Islet precursor cell (in vitro differentiated cells): ENCODE results near the gene TRDN.
"Not testable (repeated sequence)": the region's sequence is repeated elsewhere in the genome, so short reads cannot be mapped to it uniquely, and the experiment has no call there.

Source experiments
- DNase-seq: peaks from one replicate; pipeline ENCODE4 v3.0.0-alpha.2; 2018

Gene TRDN

DNA sequence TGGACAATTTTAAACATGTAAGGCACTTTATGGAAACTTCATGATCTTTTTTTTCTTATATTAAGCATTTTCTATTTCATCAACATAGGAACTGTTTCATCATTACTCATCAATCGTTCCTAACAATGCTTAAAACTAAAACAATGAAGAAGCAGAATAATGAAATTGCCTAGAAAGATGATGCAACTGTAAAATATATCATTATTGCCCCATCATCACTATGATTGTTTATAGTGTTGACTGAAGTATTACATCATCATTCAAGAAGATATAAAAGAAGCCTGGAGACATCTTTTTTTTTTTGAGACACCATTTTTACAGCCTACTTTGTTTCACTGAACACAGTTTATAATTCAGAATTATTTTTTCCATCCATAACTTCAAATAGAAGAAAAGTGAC is 147.2 kb downstream of the TRDN start:
- no peak for DNase-seq

DNA sequence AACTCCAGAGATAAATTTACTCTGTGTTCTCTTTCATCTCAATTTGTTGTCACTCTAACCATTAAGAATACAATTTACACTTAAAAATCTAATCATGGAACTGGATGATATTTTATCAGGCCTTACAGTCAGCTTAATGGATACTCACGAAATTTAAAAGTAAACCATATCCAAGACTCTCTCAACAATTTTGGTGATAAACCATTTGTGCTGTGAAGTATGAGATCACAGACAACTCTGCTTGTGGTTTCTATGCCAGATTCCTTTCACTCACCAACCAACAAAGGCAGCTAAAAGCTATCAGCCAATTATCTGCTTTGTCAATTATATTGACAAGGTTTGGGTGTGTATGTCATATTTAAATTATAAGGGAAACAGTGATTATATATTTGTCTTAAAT is 155.8 kb downstream of the TRDN start:
- no peak for DNase-seq

DNA sequence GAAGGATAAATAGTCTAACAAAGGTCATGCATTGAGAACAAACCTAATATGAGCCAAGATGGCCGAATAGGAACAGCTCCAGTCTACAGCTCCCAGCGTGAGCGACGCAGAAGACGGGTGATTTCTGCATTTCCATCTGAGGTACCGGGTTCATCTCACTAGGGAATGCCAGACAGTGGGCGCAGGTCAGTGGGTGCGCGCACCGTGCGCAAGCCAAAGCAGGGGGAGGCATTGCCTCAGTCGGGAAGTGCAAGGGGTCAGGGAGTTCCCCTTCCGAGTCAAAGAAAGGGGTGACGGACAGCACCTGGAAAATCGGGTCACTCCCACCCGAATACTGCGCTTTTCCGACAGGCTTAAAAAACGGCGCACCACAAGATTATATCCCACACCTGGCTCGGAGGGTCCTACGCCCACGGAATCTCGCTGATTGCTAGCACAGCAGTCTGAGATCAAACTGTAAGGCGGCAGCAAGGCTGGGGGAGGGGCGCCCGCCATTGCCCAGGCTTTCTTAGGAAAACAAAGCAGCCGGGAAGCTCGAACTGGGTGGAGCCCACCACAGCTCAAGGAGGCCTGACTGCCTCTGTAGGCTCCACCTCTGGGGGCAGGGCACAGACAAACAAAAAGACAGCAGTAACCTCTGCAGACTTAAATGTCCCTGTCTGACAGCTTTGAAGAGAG is 164.6 kb downstream of the TRDN start:
- DNase-seq: not testable (repeated sequence)

DNA sequence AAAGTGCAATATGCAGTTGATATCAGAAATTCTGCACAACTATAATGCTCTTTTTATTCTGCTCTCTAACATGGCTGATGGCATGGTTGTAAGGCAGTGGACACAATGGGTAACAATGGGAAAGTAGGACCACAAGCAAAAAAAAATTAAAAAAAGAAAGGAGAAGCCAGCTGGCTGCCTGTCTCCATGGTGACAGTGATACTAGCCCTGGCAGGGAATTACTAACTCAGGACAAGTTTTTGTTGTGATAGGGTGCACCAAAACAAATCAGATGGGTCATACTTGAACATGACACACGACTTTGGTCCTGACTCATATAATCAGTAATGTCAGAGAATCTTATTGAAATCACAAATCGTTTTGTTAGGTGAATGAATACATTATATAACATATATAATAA is 169.4 kb downstream of the TRDN start:
- no peak for DNase-seq

DNA sequence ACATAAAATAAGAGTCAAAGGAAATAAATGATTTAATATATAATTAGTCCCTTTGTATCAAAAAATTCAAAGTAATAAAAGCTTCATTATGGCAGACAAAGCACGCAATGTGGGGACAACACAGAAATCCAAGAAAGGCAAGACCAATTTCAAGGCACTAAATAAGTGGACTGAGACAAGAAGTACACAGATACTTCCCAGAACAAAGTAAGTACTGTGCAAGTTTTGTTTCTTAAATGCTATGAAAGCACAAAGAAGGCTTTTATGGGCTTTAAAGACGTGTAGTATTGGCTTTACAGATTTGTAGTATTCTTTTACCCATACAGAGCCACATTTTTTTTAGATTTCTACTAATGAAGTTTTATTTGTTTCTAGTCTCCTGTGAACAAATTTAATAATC is 174.6 kb downstream of the TRDN start:
- no peak for DNase-seq

DNA sequence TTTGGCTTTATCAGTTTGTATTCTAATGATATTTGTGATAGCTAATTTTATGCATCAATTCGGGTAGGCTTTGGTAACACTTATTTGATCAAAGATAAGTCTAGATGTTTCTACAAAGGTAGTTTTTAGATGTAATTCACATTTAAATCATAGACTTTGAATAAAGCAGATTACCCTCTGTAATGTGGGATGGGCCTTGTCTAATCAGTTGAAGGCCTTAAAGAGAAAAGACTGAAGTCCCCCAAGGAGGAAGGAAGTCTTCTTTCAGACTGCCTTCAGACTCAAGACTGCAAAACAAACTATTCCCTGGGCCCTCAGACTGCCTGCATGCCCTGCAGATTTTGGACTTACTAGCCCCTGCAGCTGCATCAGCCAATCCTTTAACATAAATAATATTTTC is 178.5 kb downstream of the TRDN start:
- no peak for DNase-seq

DNA sequence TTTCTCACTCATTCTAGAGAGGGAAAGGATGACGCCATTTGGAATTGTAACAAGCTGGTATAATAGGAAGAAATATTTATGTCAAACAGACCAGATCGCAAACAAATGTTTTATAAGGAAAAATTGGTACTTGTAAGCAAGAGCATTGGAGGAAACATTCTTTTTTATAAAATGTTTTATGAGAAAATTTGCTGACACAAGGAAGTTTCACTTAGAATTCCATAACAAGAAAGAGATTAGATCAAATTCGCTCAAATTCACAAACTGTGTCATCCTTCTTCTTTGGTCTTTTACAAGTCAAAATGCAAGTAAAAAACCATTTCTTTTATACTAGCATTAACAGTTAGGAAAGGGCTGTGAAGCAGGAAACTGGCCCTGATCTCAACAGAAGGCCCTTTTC is 179.9 kb downstream of the TRDN start:
- no peak for DNase-seq

DNA sequence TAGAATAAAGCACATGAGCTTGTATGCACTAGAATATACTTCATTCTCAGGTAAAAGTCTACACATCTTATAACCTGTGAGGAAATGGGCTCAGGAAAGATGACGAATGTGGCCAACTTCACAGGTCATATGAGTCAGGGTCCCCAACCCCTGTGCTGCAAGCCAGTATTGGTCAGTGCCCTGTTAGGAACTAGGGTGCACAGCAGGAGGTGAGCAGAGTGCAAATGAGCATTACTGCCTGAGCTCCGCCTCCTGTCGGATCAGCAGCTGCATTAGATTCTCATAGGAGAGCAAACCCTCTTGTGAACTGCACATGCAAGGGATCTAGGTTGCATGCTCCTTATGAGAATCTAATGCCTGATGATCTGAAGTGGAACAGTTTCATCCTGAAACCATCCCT is 182.3 kb downstream of the TRDN start:
- DNase-seq: no peak

DNA sequence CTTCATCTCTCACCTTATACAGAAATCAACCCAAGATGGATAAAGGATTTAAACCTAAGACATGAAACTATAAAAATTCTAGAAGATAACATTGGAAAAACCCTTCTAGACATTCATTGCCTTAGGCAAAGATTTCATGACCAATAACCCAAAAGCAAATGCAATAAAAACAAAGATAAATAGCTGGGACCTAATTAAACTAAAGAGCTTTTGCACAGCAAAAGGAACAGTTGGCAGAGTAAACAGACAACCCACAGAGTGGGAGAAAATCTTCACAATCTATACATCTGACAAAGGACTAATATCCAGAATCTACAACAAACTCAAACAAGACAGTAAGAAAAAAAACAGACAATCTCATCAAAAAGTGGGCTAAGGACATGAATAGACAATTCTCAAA is 183.7 kb downstream of the TRDN start:
- not testable (repeated sequence) for DNase-seq

DNA sequence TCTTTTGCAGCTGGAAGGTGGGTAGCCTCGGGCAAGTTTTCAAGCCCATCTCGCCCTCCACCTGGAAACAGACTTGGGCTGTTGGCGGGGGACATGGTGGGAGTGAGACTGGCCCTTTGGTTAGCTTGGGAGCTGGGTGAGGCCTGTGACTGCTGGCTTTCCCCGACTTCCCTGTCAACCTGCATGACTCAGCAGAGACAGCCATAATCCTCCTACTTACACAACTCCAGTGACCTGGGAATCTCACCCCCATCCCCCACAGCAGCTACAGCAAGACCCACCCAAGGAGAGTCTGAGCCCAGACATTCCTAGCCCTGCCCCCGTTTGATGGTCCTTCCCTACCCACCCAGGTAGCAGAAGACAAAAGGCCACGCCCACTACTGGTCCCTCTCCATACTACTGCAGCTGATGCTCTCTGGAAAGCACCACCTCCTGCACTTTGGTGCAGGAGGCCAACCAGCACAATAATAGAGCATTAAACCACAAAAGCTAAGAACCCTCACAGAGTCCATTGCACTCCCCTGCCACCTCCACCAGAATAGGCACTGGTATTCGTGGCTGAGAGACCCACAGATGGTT is 188.4 kb downstream of the TRDN start:
- no peak for DNase-seq

DNA sequence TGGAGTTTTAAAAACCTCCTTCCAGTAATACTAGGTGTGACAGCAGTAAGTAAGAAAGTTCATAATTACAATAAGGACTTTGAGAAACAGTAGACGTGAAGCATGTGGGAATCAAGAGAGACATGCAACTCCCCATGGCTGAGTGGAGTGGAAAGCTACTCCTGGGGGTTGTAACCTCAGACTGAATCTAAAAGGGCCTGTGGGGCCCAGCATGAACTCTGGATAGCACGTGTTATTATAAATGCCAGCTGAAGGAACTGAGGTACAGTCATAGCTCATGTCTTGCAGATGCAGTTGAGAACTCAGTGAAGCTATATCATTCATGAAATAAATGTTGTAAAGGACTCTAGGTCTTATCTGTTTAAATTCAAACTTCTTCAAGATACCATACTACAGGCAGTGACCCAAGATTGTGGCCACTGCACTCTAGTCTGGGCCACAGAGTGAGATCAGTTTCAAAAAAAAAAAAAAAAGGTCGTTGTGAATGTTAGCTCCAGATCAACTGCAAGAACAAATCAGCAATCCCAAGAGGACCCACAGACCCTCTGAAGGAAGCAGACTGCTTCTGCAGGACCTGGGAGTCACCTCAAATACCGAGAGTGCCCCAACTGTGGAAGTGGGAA is 189.3 kb downstream of the TRDN start:
- no peak for DNase-seq

DNA sequence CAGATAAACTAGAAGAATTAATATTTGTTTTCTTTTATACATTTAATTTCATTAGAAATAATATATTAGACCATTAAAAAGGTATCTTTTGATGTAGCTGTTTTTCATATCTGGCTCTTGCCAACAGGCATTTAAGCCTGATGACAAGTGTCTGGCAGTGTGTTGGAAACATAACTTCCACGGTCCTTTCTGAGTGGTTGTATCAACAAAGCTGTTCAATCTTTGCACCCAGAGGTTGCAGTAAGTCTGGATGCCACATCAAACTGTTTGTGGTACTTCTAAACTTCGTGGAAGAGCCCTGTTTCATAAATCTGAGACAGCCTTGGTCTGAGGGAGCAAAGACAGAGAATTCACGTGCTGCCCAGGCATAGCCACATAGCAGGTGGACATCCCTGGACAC is 197.4 kb downstream of the TRDN start:
- no peak for DNase-seq

DNA sequence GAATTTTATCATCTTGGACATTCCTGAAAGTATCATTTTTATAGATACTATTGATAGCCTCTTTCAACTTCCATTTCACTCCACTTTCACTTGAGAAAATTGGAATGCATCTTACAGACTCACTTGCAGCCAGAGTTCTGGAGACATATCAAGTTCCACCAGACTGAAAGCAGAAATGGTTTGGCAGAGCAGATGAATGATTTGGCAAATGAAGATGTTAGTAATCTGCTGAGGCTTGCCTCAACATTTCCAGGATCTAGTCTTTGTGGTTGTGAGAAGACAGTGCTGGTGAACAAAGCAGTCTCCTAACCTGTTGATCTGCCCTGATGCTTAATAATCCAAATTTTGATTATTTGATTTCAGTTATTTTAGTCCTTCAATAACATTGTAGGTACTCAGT is 202.6 kb downstream of the TRDN start:
- no peak for DNase-seq

DNA sequence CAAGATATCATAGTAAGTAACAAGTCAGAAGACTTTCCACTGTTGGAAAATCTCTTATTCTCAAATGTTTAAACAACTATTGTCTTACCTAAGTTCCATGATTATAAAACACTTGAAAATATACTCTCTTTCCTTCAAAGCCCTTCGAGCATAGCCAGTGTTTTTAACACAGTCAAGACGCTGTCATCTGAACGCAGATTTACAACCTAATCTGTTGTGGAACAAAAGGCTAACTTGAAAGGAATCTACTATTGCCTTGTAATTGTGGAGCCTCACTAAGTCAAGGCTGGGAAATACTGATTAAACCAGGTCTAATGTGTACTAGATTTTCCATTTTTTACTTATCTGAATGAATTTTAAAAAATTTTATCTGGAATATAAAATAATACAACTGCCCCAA is 205.8 kb downstream of the TRDN start:
- no peak for DNase-seq

DNA sequence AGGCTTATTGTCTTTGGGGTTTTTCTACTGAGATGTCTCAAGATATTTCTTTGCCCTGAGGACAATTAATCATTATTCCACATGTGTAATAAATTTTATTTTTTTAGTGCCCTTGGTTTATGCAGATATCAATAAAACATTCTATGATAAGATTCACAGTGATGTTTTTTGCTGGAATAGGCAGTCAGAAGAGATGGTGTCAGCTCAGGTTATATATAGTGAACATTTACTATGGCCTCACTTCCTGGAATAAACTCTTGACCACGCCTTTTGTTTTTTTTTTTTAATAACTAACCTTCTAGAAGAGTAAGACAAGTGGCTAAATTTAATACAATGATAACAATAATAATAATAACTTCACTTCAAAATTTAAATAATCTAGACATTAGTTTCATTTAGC is 209.7 kb downstream of the TRDN start:
- DNase-seq: no peak

DNA sequence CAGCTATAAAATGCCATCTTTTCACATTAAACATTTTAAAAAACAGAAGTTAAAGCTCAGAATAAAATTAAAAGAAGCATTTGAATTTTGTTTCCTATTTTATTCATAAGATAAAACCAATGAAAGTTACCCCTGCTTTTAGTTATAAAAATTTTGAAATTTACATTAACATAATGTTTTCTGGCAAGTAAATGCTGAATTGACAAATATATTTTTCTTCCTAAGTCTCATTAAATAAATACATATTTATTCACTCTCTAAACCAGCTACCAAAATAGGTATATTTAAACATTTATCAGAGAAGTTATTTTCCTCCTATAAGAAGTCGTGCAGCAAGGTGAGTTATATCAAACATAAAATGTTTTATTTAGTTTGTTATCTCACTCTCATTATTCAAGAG is 213.6 kb downstream of the TRDN start:
- no peak for DNase-seq

DNA sequence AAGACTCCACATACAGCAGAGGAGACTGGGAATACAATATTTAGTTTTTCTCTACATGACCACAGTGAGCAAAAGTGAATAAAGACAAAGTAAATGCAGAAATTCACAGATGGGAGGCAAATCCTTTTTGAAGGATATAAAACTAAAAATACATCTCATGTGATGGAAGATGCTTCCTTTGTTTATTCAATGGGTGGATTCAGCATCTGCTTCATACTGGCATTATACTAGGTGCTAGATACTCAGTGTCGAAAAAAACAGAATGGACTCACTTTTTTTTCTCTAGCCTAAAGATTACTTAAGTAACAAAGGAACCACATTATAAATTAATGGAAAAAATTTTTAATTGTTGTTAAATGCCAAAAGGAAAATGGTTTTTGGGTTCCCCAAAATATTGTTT is 216.2 kb downstream of the TRDN start:
- DNase-seq: no peak

DNA sequence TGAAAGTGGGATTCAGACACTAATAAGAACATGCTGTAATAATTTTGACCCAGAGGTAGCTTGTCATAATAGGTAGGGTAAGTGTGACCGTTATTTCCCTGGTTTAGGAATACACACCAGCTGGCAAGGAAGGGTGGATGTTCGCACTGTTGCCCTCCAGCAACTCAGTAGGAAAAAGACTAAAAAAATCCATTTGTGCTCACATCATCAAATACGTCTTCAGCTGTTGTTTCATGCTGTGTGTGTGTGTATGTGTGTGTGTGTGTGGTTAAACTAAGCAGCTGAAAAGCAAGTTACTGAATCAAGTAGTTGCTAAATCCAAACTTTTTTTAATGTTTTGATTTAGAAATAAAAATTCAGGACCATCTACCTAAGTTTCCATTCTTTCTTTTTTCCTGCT is 218.7 kb downstream of the TRDN start:
- DNase-seq: no peak

DNA sequence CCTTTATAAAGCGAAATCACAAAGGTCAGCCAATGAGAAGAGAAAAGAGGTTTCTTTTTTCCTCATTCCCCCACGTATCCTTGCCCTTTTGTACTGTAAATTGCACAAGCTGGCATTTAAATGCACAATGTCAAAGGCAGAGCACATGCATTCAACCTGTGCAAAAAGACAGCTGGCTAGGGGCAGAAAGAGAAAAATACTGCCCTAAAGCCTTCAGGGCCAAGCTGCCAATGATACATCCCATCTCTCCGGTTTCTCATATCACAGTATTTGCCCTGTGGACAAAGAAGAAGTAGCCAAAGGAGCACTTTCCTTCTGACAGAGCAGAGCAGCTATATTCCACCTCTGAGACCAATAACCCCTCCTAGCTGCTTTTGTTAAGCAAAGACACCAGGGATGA is 219.2 kb downstream of the TRDN start:
- no peak for DNase-seq

DNA sequence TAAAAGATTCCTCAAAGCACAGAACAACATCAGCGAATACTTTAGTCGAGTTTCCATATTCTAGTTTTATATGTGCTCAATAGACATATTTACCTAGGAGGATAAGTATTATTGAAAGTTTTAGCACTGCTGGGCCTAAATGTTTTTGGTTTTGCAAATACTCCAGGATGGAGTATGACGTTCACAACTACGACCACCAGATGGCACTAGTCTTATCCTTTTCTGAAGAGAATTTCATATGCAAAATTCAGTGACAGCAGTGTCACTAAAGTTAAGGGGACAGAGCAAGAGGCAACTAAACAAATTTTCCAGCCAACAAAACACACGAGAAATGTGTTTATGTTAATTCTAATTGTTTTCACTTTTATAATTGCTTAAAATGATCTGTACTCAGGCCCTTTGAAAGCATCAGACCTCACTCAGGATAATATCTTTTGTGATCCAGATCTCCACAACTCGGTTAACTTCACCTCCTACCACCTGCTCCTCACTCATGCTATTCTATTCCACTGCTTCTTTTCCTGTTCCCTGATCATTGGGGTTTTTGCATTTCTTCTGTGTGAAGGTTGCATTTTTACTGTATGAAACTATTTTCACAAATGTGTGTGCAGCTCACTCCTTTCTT is 220.8 kb downstream of the TRDN start:
- DNase-seq: peak; percentile 66

DNA sequence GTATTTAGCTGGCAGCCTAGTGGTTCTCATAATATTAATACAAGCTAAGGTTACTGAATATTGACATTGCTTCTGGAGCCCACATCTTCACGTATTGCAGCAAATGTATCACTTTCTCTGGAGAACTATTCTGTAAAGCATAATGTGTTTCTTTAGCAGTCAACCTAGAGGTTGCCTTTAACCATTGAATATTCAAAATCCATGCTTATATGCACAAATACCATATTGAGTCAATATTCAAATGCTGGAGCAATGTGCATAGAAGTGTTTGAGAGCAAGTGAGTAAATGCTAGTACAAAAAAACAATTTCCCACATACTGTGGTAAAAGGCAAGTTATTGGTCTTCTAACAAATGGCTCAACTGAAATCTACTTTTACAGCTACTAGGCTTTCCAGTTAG is 231.8 kb downstream of the TRDN start:
- no peak for DNase-seq

DNA sequence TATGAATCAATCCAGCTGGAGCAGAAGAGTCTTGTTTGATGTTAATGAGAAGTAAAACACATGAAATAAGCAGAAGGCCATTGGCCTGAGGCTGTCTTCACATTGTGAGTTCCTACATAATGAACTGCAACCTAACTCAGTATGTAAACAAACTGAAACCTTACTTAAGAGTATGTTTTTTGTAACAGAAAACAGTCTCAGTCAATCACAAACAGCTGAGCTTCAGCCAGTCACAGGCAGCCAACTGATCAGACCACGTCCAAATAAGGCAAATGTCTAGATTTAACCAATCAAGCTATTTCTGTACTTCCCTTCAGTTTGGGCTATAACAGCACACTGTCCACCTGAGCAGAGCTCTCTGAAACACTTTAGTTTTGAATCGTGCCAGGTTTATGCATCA is 234.7 kb downstream of the TRDN start:
- DNase-seq: no peak

DNA sequence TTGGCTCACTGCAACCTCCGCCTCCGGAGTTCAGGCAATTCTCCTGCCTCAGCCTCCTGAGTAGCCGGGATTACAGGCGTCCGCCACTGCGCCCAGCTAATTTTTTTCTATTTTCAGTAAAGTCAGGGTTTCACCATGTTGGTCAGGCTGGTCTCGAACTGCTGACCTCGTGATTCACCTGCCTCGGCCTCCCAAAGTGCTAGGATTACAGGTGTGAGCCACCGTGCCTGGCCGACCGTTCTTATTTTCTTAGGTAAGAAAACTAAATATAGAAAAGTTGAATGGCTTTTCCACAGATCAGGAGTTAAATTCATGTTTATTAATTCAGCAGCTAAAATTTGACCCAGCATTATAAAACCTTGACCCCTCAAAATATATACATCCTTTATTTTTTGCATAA is 238.7 kb downstream of the TRDN start:
- DNase-seq: no peak

DNA sequence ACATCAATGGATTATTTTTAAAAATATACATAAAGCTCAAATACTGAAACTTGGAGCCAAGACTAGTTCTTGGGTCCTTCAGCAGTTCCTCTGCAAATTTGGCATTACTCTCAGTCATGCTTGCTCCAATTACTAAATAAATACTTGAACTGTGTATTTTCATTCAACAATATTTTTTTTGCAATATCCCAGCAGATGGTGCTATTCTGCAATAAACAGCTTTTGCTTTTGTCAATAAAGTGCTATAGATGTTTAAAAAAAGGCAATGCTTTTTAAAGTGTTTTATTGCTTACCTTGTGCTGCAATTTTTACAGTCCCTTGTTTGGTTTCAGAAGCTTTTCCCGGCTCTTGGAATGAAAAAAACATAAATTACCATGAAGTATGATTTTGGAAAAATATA is 243.4 kb downstream of the TRDN start:
- no peak for DNase-seq
